Measurements from ENCODE around the gene CTNNA2.

CTNNA2 gene

DNA sequence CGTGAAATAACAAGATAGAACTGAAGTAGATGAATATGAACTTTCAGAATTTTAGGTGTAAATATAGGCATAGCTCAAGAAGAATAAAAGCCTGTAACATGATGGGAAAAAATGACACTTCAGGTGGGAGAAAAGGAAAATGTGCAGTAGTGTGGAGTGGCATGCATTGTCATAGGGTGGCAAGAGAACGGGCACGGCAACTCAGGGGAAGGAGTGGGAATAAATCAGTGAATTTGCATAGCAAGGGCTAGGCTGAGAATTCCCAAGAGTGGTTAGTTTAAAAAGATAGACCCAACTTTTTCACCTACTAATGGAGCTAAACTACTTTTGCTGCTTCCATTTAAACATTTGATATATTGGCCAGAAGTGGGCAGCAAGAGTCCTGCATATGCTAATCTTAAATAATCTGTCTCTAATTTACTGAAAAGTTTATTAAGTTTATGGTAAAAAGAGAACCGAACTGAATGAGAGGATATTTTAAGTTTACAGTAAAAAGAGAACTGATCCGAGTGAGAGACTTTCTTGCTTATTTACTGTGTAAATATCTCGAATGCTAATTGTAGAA, 228.1 kb downstream of the CTNNA2 start:
- no peak overlapping the region for H3K27ac ChIP-seq (ENCODE audit: low read depth, low read length)
- no peak overlapping the region for H3K9ac ChIP-seq (ENCODE audit: low read length)
- H3K36me3 ChIP-seq (ENCODE audit: control insufficient read depth, insufficient read depth, low read length) = no peaks in the 10 kb centered on the region
- H3K9me3 ChIP-seq (ENCODE audit: control insufficient read depth, insufficient read depth, low read depth, low read length) = no peaks in the 10 kb centered on the region
- H3K4me1 ChIP-seq (ENCODE audit: control insufficient read depth, insufficient read depth, low read length) = peaks cover 5% of the 10 kb centered on the region; the same call in 1 of the 2 replicates
- no peaks in the 10 kb centered on the region for H3K27me3 ChIP-seq (ENCODE audit: control insufficient read depth, insufficient read depth, low read length)
- no peak overlapping the region for H3K4me3 ChIP-seq (ENCODE audit: low read depth, low read length)

DNA sequence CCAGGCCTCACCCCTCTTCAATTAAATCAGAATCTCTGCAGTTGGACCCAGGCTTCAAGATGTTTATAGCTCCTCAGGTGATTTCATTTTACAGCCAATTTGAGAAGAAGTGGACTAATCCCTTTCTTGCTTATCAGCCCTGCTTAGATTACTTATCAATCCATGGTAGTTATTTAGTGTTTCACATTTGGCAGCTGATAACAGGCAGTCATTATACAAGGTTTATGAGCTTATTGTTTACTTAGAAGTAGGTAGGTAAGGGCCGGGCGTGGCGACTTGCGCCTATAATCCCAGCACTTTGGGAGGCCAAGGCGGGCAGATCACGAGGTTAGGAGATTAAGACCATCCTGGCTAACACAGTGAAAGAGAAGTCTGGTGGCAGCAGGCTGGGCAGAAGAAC, 237.5 kb downstream of the CTNNA2 start:
- Histone ChIP-seq H3K9me3 (ENCODE audit: control insufficient read depth, insufficient read depth, low read depth, low read length) (no peaks in the 10 kb centered on the region), H3K4me3 (ENCODE audit: low read depth, low read length) (no peak overlapping the region), H3K36me3 (ENCODE audit: control insufficient read depth, insufficient read depth, low read length) (no peaks in the 10 kb centered on the region), H3K9ac (ENCODE audit: low read length) (no peak overlapping the region), H3K27me3 (ENCODE audit: control insufficient read depth, insufficient read depth, low read length) (no peaks in the 10 kb centered on the region), H3K27ac (ENCODE audit: low read depth, low read length) (no peak overlapping the region), H3K4me1 (ENCODE audit: control insufficient read depth, insufficient read depth, low read length) (no peaks in the 10 kb centered on the region)

DNA sequence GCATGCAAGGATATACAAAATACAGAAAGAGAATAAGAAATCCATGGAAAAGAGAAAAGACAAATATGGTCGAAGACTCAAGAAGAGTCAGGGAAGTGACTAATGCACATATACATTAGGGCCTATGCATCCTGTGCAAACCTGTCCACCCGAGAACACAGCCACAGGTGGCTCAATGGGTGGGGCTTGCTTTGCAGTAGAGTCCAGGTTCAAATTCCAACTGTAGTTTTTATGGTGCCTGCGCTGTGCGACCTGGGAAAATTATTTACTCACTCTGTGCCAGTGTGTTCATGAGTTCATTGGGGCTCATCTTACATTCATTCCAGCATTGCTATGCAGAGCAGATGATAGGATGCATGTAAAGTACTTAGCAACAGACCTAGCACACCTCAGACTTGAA, 244.7 kb downstream of the CTNNA2 start:
- no peaks in the 10 kb centered on the region for H3K36me3 ChIP-seq (ENCODE audit: control insufficient read depth, insufficient read depth, low read length)
- no peak overlapping the region for H3K9ac ChIP-seq (ENCODE audit: low read length)
- no peak overlapping the region for H3K4me3 ChIP-seq (ENCODE audit: low read depth, low read length)
- H3K27me3 ChIP-seq (ENCODE audit: control insufficient read depth, insufficient read depth, low read length) = no peaks in the 10 kb centered on the region
- H3K4me1 ChIP-seq (ENCODE audit: control insufficient read depth, insufficient read depth, low read length) = peaks cover 6% of the 10 kb centered on the region; the same call in 1 of the 2 replicates
- H3K27ac ChIP-seq (ENCODE audit: low read depth, low read length) = no peak overlapping the region
- no peaks in the 10 kb centered on the region for H3K9me3 ChIP-seq (ENCODE audit: control insufficient read depth, insufficient read depth, low read depth, low read length)

DNA sequence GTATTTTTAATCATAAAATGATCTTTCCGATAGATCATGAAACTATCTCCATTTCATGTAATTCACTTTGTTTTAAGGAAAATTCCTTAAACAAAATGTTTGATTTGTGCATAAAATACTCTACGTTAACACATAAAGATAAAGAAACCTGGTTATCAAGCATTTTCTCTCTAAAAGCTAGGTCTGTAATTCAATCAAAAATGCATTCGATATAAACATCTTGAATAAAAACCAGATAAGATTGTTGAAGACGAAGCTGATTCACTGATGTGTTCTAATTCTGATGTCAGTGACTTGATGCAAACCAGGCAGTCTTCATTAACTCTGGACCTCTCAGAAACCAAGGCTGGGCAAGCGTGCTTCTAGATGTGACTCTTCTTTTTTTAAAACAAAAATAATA, 245.2 kb downstream of the CTNNA2 start:
- H3K9me3 ChIP-seq (ENCODE audit: control insufficient read depth, insufficient read depth, low read depth, low read length) = no peaks in the 10 kb centered on the region
- no peak overlapping the region for H3K9ac ChIP-seq (ENCODE audit: low read length)
- H3K36me3 ChIP-seq (ENCODE audit: control insufficient read depth, insufficient read depth, low read length) = no peaks in the 10 kb centered on the region
- no peak overlapping the region for H3K4me3 ChIP-seq (ENCODE audit: low read depth, low read length)
- H3K27me3 ChIP-seq (ENCODE audit: control insufficient read depth, insufficient read depth, low read length) = no peaks in the 10 kb centered on the region
- no peak overlapping the region for H3K27ac ChIP-seq (ENCODE audit: low read depth, low read length)
- H3K4me1 ChIP-seq (ENCODE audit: control insufficient read depth, insufficient read depth, low read length) = peaks cover 6% of the 10 kb centered on the region; the same call in 1 of the 2 replicates

DNA sequence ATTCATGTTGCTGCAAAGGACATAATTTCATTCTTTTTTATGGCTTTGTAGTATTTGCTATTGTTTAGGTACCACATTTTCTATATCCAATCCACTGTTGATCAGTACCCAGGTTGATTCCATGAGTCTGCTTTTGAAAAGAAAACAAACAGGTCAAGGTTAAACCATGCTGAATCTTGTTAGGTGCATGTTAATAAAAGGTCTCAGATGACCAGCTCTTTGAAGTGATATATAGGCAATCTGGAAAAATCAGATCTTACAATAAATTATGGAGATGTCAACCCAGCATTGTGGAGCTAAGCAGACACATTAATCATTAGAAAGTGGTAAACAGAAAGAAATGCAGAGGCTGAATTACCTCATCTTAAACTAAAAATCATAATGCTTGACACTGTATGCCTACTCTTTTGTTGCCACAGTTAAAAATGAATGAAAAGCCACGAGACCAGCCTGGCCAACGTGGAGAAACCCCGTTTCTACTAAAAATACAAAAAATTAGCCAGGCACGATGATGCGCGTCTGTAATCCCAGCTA, 246.0 kb downstream of the CTNNA2 start:
- H3K4me3 ChIP-seq (ENCODE audit: low read depth, low read length) = no peak overlapping the region
- H3K27me3 ChIP-seq (ENCODE audit: control insufficient read depth, insufficient read depth, low read length) = no peaks in the 10 kb centered on the region
- no peak overlapping the region for H3K27ac ChIP-seq (ENCODE audit: low read depth, low read length)
- H3K4me1 ChIP-seq (ENCODE audit: control insufficient read depth, insufficient read depth, low read length) = peaks cover 6% of the 10 kb centered on the region; the same call in 1 of the 2 replicates
- H3K9me3 ChIP-seq (ENCODE audit: control insufficient read depth, insufficient read depth, low read depth, low read length) = no peaks in the 10 kb centered on the region
- no peaks in the 10 kb centered on the region for H3K36me3 ChIP-seq (ENCODE audit: control insufficient read depth, insufficient read depth, low read length)
- H3K9ac ChIP-seq (ENCODE audit: low read length) = no peak overlapping the region

DNA sequence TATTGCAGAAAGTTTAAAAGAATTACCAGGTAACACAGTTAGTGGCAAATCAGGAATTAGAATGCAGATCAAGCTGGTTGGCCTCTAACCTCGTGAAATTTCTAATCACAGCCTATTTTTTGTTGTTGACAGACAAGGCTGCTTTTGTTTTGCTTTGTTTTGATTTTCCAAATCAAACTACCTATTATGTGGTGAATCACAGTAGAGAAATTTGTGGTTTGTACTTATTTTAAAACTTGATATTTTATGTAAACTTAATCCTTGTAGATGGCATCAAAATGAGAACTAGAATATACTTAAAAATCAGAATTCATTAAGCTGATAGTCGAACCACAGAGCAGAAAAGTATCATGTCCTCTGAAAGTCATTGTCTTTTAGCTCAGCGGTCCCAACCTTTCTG, 258.1 kb downstream of the CTNNA2 start:
- Histone ChIP-seq H3K27me3 (ENCODE audit: control insufficient read depth, insufficient read depth, low read length) (no peaks in the 10 kb centered on the region), H3K4me1 (ENCODE audit: control insufficient read depth, insufficient read depth, low read length) (no peaks in the 10 kb centered on the region), H3K9ac (ENCODE audit: low read length) (no peak overlapping the region), H3K27ac (ENCODE audit: low read depth, low read length) (no peak overlapping the region), H3K4me3 (ENCODE audit: low read depth, low read length) (no peak overlapping the region), H3K9me3 (ENCODE audit: control insufficient read depth, insufficient read depth, low read depth, low read length) (no peaks in the 10 kb centered on the region), H3K36me3 (ENCODE audit: control insufficient read depth, insufficient read depth, low read length) (no peaks in the 10 kb centered on the region)

DNA sequence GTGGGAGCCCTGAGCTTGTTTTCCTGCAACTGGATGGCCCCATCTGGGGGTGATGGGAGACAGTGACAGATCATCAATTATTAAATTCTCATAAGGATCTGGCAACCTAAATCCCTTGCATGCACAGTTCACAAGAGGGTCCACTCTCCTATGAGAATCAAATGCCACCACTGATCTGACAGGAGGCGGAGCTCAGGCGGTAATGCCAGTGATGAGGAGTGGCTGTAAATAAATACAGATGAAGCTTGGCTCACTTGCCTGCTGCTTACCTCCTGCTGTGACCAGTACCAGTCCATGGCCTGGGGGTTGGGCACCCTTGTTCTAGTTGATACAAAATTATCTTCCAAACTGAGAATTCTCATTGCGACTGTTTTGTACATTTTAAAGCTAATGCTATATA, 258.6 kb downstream of the CTNNA2 start:
- Histone ChIP-seq H3K4me3 (ENCODE audit: low read depth, low read length) (no peak overlapping the region), H3K27ac (ENCODE audit: low read depth, low read length) (no peak overlapping the region), H3K4me1 (ENCODE audit: control insufficient read depth, insufficient read depth, low read length) (no peaks in the 10 kb centered on the region), H3K36me3 (ENCODE audit: control insufficient read depth, insufficient read depth, low read length) (no peaks in the 10 kb centered on the region), H3K9me3 (ENCODE audit: control insufficient read depth, insufficient read depth, low read depth, low read length) (no peaks in the 10 kb centered on the region), H3K27me3 (ENCODE audit: control insufficient read depth, insufficient read depth, low read length) (no peaks in the 10 kb centered on the region), H3K9ac (ENCODE audit: low read length) (no peak overlapping the region)

DNA sequence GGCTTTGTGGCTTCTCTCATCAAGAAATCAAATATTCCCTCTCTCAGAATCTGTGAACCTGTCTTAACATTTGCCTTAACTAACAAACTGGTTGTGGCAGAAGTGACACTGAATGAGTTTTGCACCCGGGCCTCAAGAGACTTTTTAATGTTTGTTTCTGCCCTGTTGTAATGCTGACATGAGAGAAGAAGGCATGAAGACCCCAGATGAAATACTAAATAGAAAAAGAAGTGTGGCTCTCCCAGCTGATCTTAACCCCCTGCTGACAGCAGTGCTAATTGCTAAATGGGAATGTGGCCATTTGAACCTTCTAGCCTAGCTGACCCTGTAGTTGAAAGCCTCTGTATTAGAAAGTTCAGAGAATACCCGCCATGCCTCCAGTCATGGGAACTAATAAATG, 261.2 kb downstream of the CTNNA2 start:
- no peaks in the 10 kb centered on the region for H3K36me3 ChIP-seq (ENCODE audit: control insufficient read depth, insufficient read depth, low read length)
- no peak overlapping the region for H3K4me3 ChIP-seq (ENCODE audit: low read depth, low read length)
- H3K27me3 ChIP-seq (ENCODE audit: control insufficient read depth, insufficient read depth, low read length) = no peaks in the 10 kb centered on the region
- no peak overlapping the region for H3K9ac ChIP-seq (ENCODE audit: low read length)
- H3K27ac ChIP-seq (ENCODE audit: low read depth, low read length) = no peak overlapping the region
- no peaks in the 10 kb centered on the region for H3K9me3 ChIP-seq (ENCODE audit: control insufficient read depth, insufficient read depth, low read depth, low read length)
- no peaks in the 10 kb centered on the region for H3K4me1 ChIP-seq (ENCODE audit: control insufficient read depth, insufficient read depth, low read length)

DNA sequence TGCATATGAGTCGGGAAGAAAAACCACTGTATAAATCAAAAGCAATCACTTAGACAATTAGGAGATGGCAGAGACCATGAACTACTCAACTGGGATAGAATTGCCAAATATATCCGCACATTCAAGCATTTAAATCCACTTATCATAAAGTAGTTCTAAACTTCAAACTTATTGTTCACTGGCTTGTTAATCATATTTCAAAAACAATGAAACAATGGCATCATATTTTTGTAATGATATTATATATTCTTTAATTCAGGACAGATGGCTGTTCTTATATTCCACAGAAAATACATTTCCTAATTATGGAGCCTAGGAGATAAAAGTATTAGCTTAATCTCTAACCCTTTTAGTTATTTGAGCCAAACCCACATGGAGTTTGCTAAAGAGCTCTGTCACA, 263.6 kb downstream of the CTNNA2 start:
- no peak overlapping the region for H3K4me3 ChIP-seq (ENCODE audit: low read depth, low read length)
- H3K36me3 ChIP-seq (ENCODE audit: control insufficient read depth, insufficient read depth, low read length) = no peaks in the 10 kb centered on the region
- H3K4me1 ChIP-seq (ENCODE audit: control insufficient read depth, insufficient read depth, low read length) = 0 out of 2 replicates have a peak, but pooled peaks cover 7% of the 10 kb centered on the region
- no peak overlapping the region for H3K27ac ChIP-seq (ENCODE audit: low read depth, low read length)
- H3K27me3 ChIP-seq (ENCODE audit: control insufficient read depth, insufficient read depth, low read length) = no peaks in the 10 kb centered on the region
- no peak overlapping the region for H3K9ac ChIP-seq (ENCODE audit: low read length)
- H3K9me3 ChIP-seq (ENCODE audit: control insufficient read depth, insufficient read depth, low read depth, low read length) = no peaks in the 10 kb centered on the region

DNA sequence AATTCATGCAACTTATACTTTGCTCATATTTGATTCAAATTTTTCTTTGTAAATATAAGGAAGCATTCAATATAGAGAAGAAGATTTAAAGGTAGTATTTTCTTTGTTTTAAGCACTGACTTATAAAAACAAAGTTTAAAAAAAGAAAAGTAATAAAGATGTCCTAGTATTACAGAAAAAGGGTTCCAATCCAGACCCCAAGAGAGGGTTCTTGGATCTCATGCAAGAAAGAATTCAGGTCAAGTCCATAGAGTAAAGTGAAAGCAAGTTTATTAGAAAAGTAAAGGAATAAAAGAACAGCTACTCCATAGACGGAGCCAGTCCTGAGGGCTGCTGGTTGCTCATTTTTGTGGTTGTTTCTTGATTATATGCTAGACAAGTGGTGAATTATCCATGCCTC, 267.9 kb downstream of the CTNNA2 start:
- Histone ChIP-seq H3K27me3 (ENCODE audit: control insufficient read depth, insufficient read depth, low read length) (no peaks in the 10 kb centered on the region), H3K9me3 (ENCODE audit: control insufficient read depth, insufficient read depth, low read depth, low read length) (no peaks in the 10 kb centered on the region), H3K9ac (ENCODE audit: low read length) (no peak overlapping the region), H3K27ac (ENCODE audit: low read depth, low read length) (no peak overlapping the region), H3K4me1 (ENCODE audit: control insufficient read depth, insufficient read depth, low read length) (peaks cover 18% of the 10 kb centered on the region), H3K4me3 (ENCODE audit: low read depth, low read length) (no peak overlapping the region), H3K36me3 (ENCODE audit: control insufficient read depth, insufficient read depth, low read length) (no peaks in the 10 kb centered on the region)

DNA sequence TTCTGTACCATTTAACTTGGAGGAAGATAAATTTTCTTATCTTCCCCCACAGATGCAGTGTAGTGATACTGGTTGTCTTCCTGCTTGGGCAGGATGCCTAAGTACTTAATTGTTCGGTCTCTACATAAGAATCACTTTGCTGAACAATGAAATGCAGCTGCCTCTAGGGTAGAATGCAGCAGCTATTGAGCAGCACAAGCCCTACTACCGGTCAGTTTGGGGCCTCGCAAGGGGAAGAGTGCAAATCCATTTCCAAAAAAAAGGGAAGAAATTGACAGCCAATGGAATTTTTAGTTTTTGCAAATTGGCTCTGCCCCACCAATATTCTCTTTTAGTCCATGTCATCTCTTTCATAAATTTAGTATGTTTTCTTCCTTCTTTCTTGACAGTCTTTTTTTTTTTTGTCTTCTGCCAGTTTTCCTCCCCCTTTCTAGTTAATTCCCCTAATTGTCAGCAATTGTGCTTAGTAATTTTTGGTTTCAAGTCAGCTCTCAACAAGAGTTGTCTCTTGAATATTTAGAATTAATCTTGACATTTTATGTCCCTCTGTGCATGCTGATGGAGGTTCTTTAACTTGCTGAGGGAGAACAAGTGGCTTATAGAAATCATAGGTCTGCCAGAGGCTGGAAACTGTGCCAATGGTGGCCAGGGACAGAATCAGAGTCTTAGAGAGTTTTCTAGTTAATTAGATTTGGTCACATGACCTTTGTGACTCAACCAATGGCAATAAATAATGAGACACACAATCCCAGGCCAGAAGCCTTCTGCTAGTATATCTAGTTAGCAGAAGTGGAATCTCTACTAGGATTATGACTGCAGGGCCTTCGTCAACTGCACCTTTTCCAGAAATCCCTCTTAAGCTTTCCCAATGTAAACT, 270.0 kb downstream of the CTNNA2 start:
- Histone ChIP-seq H3K9me3 (ENCODE audit: control insufficient read depth, insufficient read depth, low read depth, low read length) (no peaks in the 10 kb centered on the region), H3K4me1 (ENCODE audit: control insufficient read depth, insufficient read depth, low read length) (peaks cover 18% of the 10 kb centered on the region), H3K9ac (ENCODE audit: low read length) (no peak overlapping the region), H3K4me3 (ENCODE audit: low read depth, low read length) (no peak overlapping the region), H3K27ac (ENCODE audit: low read depth, low read length) (peak overlapping the region; percentile 87), H3K36me3 (ENCODE audit: control insufficient read depth, insufficient read depth, low read length) (no peaks in the 10 kb centered on the region), H3K27me3 (ENCODE audit: control insufficient read depth, insufficient read depth, low read length) (no peaks in the 10 kb centered on the region)

All from HUES6 (cell line).